HEK293 (cell line): Measurements from ENCODE around the gene HPCAL1.

ENCODE experiments used
- CTCF ChIP-seq: fragments of 450-650 bp; formaldehyde crosslinking; IDR thresholded peaks from 2 replicates; pipeline ENCODE4 v1.5.1; 2016; ENCODE audit warnings: missing biosample characterization, missing genetic modification characterization
- ZBTB21 ChIP-seq: fragments of 450-650 bp; formaldehyde crosslinking; IDR thresholded peaks from 2 replicates; pipeline ENCODE4 v1.5.1; 2017; ENCODE audit warnings: missing biosample characterization, missing genetic modification characterization
- ZBTB49 ChIP-seq: fragments of 450-650 bp; formaldehyde crosslinking; IDR thresholded peaks from 2 replicates; pipeline ENCODE4 v1.5.1; 2016; ENCODE audit warnings: missing biosample characterization, missing genetic modification characterization, low read depth
- ZFP3 ChIP-seq: fragments of 450-650 bp; formaldehyde crosslinking; IDR thresholded peaks from 2 replicates; pipeline ENCODE4 v1.5.1; 2016; ENCODE audit warnings: low read depth, missing biosample characterization, missing genetic modification characterization
- ZNF426 ChIP-seq: fragments of 450-650 bp; formaldehyde crosslinking; IDR thresholded peaks from 2 replicates; pipeline ENCODE4 v1.5.1; 2017; ENCODE audit warnings: missing biosample characterization, missing genetic modification characterization, mild to moderate bottlenecking, inconsistent platforms, moderate library complexity
- ZNF530 ChIP-seq: fragments of 450-650 bp; formaldehyde crosslinking; IDR thresholded peaks from 2 replicates; pipeline ENCODE4 v1.5.1; 2016; ENCODE audit warnings: low read depth, missing biosample characterization, missing genetic modification characterization
- ZNF600 ChIP-seq: fragments of 450-650 bp; formaldehyde crosslinking; IDR thresholded peaks from 2 replicates; pipeline ENCODE4 v1.5.1; 2016; ENCODE audit warnings: missing biosample characterization, missing genetic modification characterization

GRCh38 chr2:10380048-10380926 lies 77.6 kb downstream of the HPCAL1 start:
- TF ChIP-seq ZNF600 (tag by site-specific recombination) (no peak), ZBTB21 (no peak), ZNF426 (tag by site-specific recombination) (no peak), ZBTB49 (tag by site-specific recombination) (no peak), ZNF530 (tag by site-specific recombination) (no peak), ZFP3 (tag by site-specific recombination) (no peak), CTCF (tag by site-specific recombination) (no peak)
